ENCODE results near the gene MCHR2.

DNA sequence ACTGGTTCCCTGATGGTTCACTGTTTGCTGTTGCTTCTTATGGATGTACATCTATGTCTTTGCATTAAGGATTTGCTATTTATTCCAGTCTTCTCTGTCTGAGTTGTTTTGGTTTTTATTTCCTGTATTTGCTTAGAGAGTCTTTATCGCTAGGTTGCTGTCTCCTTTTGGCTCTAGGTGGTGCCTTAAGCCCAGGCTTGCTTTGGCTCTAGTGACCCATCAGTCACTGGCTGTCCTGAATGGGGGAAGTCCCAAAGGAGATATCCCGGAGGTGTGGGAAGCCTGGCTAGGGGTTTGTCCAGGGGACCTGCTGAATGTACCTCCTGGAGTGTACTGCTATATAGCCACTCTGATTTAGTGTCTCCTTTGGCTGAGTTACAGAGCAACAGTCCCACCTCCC is 53.4 kb downstream of the MCHR2 start:
- TF ChIP-seq, protein P1, sequence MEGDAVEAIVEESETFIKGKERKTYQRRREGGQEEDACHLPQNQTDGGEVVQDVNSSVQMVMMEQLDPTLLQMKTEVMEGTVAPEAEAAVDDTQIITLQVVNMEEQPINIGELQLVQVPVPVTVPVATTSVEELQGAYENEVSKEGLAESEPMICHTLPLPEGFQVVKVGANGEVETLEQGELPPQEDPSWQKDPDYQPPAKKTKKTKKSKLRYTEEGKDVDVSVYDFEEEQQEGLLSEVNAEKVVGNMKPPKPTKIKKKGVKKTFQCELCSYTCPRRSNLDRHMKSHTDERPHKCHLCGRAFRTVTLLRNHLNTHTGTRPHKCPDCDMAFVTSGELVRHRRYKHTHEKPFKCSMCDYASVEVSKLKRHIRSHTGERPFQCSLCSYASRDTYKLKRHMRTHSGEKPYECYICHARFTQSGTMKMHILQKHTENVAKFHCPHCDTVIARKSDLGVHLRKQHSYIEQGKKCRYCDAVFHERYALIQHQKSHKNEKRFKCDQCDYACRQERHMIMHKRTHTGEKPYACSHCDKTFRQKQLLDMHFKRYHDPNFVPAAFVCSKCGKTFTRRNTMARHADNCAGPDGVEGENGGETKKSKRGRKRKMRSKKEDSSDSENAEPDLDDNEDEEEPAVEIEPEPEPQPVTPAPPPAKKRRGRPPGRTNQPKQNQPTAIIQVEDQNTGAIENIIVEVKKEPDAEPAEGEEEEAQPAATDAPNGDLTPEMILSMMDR (IDR thresholded peaks at IDR 0.05) = no peak
- TF ChIP-seq POLR2A (IDR thresholded peaks at IDR 0.05) = no peak
